HPDE6-E6E7 (cell line): ENCODE measurements around the gene FMOD.
"Not testable (repeated sequence)": the region's sequence is repeated elsewhere in the genome, so short reads cannot be mapped to it uniquely, and the experiment has no call there.

ENCODE experiments used
- DNase-seq: peaks from one replicate; pipeline ENCODE4 v3.0.0; 2011; ENCODE audit warnings: missing footprints; ENCODE audit errors: extremely low spot score

The FMOD gene

DNA sequence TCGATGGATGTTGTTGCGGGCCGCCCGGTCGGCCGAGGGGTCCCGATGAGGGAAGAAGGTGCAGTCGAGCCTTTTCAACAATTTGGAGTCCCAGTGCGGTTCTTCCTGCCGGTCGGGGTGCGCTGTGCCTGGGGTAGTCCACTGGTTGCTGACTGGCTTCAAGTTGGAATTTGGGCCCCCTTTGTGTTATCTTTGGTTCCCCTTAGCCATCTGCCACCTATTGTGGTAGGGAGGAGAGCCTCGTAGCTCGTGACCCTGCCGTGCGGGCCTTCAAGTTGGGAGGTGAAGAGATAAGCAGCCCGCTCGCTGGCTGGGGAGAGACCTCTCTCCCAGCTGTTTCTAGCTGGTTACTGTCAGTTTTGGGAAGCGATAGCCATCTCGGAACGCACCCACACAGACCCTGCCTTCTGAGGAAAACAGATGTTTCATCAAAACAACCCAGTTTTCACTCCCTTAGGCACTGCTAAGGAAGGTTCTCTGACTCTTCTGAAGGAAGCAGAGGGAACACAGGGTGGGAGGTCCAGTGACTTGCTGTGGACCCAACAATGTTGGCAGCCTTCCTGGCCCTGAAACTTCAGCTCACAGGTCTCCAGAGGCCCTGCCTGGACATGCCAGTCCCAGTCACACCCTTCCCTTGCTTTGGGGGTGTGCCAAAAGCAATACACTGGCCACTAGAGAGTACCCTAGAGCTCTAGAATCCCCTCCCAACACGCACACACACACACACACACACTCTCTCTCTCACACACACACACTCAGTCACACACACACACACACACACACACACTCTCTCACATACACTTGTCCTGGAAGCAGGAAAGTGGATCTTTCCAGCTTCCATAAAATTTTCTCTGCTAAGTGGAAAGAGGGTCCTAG is 44.6 kb downstream of the FMOD start:
- DNase-seq = peak; percentile 83

- no peak for DNase-seq
Observed at GRCh38 chr1:203305809-203306088, 45.2 kb downstream of the FMOD start.

DNA sequence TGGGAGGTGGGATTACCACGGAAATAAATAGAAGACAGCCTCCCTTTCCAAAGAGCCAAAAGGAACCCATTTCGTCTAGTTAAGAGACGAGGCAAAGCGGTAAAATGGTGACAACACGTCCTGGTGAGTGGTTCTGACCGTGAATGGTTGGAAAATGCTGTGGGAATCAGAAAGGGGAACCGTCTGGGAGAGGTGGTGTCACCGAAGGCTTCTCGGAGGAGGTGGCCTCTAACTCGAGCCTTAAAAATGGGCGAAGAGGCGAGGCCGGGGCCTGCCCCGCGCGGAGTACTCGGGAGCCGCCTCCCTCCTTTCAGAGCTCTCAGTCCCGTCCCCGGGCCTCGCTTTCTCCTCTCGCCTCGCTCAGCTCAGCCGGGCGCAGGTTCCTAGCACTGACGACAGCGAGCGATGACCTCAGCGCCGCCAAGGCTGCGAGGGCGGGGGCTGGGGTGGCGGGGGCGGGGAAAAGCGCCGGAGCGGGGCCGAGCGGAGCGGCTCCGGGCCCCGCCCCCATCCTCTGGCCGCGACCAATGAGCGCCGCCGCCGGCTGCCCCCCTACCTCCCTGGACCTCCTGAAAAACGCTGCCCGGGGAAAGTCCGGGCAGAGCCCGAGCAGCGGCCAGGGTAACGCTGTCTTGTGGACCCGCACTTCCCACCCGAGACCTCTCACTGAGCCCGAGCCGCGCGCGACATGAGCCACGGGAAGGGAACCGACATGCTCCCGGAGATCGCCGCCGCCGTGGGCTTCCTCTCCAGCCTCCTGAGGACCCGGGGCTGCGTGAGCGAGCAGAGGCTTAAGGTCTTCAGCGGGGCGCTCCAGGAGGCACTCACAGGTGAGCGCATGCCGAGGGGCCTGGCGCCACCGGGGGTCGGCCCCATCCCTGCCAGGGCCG is 45.8 kb downstream of the FMOD start, which contains the start of gene BTG2:
BTG2 (plus strand) TSS at position 601 of the 890 bp plus-strand sequence; CDS start at position 689, 88 bp downstream.
- peak; percentile 89 for DNase-seq

DNA sequence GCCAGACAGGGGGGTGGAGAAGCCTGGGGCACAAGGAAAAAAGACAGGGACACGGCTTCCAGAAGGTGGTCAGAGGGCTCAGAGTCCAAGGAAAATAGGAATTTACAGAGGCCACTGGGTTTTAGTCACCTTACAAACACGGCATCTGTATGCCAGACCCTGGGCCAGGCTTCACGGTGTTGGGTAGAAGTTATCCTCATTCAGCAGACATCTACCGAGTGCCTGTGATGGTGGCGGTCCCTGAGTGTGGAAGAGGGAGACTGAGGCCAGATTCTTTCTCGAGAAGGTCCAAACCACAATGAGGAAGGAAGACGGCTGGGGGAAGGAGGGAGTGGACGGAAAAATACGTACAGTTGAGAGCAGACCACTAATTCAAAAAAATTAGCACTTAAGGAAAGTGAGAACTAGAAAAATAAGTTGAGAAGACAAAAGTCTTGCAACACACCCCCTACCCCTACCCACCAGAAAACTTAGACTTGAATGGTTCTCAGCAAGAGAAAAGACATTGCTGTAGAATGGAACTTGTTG is 46.5 kb downstream of the FMOD start:
- no peak for DNase-seq

DNA sequence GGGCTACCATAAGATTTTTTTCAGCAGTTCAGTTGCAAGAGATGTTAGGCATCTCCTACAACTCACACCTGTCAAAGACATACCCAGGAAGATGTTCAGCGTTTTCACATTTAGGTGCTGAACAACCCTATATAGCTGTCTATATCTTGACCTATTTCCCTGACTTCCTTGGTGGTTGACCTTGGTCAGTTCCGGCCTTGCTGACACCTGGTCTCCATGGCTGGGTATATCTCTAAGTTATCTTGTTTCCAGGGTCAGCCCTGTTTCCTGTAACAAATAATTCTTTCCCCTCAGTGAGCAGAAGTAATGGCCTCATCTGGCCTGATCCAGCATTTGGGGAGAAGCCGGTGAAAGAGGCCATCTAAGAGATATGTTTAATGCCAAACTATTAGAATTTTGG is 48.0 kb downstream of the FMOD start:
- DNase-seq = no peak

DNA sequence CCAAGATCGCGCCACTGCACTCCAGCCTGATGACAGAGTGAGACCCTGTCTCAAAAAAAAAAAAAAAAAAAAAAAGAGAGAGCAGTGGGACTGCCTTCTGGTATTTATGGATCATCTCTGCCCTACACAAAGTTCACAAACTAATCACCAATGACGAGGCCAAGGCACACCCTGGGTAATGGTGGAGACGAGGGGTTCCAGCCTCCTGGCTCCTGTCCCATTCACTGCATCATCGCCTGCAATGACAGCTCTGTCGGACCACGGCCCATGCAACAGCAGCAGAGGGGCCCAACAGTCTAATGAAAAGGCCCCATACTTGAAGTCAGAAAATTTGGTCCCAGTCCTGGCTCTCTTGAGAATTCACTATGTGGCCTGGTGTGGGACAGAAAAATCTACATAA is 48.5 kb downstream of the FMOD start:
- DNase-seq = no peak

- no peak for DNase-seq
Observed at GRCh38 chr1:203301331-203301668, 49.6 kb downstream of the FMOD start.

DNA sequence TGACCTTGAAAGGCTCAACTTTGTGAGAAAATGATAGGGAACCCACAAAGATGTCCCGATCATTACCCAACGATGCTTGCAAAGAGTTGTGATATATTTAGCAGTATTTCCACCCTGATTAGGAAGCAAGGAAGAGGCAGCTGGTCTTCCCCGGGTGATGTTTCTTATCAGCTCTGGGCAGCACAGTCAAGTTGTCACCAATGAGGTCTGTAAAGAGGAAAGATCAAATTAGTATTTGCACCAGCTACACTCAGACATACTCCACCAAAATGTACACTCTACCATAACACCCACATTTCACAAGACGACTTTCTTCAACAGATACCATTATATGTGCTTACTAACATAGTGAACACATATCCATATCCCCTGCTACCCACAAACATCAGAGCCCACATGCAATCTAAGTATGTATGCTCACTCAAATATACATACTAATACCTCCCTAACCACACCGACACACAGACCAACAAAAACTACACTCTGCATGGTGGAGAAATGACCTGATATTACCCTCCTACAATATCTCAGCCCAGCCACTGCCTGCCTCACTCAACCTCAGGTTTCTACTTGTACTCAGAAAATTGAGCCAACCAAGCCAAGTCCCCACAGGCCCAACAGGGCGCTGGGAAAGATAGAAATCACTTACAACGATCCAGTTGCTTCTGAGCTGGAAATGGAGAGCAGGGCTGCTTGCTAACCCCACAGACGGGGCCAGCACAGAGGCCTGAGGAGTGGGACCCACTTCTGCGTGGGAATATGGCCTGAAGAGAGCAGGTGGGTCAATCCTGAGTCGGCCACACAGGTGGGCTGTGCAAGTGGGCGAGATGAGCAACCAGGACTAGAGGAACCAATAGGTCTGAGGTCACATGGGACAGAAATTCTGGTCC is 50.2 kb downstream of the FMOD start:
- no peak for DNase-seq

- DNase-seq = not testable (repeated sequence)
Observed at GRCh38 chr1:203299719-203300429, 51.0 kb downstream of the FMOD start.

GRCh38 chr1:203299169-203299568 is 51.8 kb downstream of the FMOD start:
- no peak for DNase-seq

DNA sequence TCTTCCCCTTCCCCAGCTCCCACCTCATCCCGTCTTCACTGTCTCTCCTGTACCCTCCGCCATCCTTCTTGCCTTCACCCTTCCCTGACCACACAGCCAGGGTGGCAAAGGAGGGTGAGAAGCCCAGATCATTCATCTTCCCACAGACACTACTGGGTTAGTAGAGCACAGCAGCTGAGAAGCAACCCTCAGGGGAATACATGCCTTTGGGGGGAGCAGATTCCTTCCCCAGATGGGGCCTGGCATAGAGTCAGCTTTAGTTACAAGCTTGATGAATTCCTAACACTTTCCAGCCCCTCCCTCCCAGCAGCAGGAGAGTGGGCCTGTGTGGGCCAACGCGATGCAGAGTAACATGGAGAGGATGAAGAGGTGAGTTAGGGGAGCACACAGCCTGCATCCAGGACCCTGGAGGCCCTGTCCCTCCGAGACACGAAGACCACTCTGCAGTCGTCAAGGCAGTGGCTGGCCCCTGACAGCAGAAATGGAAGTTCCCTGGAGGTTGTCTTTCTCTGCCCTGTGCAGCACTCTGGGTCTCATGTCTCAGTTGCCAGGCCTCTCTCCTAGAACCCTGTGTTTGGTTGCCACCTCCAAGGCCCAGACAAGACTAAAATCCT is 54.4 kb downstream of the FMOD start:
- no peak for DNase-seq

GRCh38 chr1:203295796-203296195 is 55.1 kb downstream of the FMOD start:
- no peak for DNase-seq

DNA sequence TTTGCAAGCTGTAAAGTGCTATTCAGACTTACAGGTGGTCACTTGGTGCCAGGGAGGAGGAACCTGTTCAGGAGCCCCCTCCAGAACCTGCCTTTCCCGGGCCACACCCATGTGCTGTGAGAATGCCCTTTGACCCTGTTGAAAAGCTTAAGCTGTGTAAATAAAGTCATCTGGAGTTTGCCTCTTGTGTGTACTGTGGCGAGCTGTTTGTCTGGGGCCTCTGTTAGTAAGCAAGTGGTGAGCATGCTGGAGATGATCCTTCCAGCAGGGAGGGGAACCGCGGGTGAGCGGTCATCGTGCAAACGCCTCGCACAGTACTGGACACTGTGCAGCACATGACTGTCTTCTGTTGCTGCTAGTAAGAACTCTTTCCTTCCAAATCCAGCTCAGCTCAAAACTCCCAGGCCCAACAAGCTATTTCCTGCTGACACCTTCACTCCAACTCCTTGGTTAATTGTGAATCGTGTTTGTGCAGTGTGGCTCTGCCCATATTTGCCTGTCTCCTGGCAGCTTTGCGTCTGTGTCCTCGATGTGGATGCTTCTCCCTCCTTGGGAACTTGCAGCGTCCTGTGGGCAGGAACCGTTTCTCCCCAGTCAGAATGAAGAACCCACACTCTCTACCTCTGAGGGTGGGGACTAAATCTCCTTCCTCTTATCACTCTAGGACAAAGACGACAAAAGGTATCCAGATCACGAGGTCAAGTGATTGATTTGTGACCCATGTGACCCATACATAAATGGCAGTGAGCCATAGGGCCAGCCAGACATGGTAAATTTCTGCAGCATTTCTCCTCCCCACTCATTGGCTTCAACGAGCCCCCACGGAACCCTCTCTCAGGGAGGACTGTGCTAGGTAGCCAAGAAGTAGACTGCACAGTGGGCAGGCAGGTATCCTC is 59.5 kb downstream of the FMOD start:
- no peak for DNase-seq
